Measurements from ENCODE around the gene INPP5F.
"Not testable (repeated sequence)": the region's sequence is repeated elsewhere in the genome, so short reads cannot be mapped to it uniquely, and the experiment has no call there.

Gene INPP5F

DNA sequence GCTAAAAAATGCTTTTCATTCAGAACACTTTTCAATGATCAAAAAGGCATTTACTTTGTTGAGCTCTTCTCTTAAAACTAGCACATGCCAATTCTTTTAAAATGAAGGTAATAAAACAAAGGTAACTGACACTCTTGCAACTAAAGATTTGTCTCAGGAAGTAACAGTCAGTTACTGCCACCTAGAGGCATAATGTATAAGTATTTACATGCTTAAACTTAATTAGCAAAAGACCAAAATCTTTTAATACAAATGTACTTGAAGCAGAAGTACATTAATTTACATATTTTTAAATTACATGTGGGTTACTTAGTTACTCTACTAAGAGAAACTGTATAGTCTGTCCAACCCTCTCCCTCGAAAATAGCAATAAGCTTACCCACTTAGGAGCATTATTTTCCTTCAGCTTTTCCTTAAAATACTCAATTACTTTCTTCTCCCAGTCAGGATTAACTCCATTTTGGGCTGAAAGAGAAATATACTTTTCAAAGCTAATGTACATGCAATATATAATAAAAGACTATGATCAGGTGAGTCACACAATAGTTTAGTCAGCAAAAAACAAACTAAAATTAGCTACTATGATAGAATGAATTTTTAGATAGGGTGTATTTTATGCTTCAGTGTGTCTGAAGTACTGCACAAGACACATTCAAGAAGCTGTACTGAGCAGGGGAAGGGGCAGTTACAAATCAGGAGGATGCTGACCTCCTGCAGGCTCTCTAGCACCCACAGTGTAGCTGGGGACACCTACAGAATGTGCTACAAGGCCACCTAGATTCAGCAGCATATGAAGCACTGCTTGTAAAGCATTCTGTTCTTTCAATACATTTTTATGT lies 133.8 kb downstream of the INPP5F start:
- TF ChIP-seq, protein P1, sequence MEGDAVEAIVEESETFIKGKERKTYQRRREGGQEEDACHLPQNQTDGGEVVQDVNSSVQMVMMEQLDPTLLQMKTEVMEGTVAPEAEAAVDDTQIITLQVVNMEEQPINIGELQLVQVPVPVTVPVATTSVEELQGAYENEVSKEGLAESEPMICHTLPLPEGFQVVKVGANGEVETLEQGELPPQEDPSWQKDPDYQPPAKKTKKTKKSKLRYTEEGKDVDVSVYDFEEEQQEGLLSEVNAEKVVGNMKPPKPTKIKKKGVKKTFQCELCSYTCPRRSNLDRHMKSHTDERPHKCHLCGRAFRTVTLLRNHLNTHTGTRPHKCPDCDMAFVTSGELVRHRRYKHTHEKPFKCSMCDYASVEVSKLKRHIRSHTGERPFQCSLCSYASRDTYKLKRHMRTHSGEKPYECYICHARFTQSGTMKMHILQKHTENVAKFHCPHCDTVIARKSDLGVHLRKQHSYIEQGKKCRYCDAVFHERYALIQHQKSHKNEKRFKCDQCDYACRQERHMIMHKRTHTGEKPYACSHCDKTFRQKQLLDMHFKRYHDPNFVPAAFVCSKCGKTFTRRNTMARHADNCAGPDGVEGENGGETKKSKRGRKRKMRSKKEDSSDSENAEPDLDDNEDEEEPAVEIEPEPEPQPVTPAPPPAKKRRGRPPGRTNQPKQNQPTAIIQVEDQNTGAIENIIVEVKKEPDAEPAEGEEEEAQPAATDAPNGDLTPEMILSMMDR (IDR thresholded peaks at IDR 0.05; ENCODE audit: low read depth, low read length, missing control alignments): peak; percentile 41
- H3K4me3 ChIP-seq (ENCODE audit: low read depth, low read length): no peak overlapping the region
- DNase-seq (ENCODE audit: low read depth): no peak

DNA sequence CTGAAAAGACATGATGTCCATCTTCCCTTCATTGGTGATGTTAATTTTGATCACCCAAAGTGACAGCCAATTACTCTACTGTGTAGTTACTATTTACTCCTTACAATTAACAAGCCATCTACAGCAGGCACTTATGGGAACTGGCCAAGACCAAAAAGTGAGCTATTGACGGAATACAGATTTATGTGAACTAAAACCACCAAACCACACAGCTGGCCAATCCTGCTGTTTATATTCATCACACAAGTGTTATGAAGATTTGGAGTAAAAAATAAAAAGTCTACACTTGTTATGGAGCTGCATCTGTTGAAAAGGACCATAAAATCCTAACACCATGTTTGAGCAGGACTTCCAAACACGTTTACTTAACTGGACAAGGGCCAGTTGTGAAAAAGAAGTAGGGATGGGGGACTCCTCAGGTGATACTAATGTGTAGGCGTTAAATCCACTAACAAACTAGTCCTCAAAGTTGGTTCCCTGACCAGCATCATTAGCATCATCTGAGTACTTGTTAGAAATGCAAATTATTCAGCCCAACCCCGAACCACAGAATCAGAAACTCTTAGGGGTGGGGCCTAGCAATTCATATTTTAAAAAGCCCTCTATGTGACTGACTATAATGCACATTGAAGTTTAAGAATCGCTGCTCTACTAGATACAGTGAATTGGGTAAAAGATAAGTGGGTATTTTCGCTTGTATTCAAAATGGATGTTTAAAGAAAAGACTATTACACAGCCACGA lies 135.2 kb downstream of the INPP5F start:
- TF ChIP-seq, protein P1 (IDR thresholded peaks at IDR 0.05; ENCODE audit: low read depth, low read length, missing control alignments): no peak
- H3K4me3 ChIP-seq (ENCODE audit: low read depth, low read length): no peak overlapping the region
- DNase-seq (ENCODE audit: low read depth): no peak

GRCh38 chr10:119862524-119862923 lies 136.7 kb downstream of the INPP5F start:
- DNase-seq (ENCODE audit: low read depth): no peak
- TF ChIP-seq, protein P1 (IDR thresholded peaks at IDR 0.05; ENCODE audit: low read depth, low read length, missing control alignments): no peak
- no peak overlapping the region for H3K4me3 ChIP-seq (ENCODE audit: low read depth, low read length)

GRCh38 chr10:119863951-119864565 lies 138.2 kb downstream of the INPP5F start:
- no peak overlapping the region for H3K4me3 ChIP-seq (ENCODE audit: low read depth, low read length)
- TF ChIP-seq, protein P1 (IDR thresholded peaks at IDR 0.05; ENCODE audit: low read depth, low read length, missing control alignments): no peak
- no peak for DNase-seq (ENCODE audit: low read depth)

GRCh38 chr10:119865699-119866240 lies 139.9 kb downstream of the INPP5F start:
- H3K4me3 ChIP-seq (ENCODE audit: low read depth, low read length): no peak overlapping the region
- no peak for DNase-seq (ENCODE audit: low read depth)
- TF ChIP-seq, protein P1 (IDR thresholded peaks at IDR 0.05; ENCODE audit: low read depth, low read length, missing control alignments): no peak

- TF ChIP-seq, protein P1 (IDR thresholded peaks at IDR 0.05; ENCODE audit: low read depth, low read length, missing control alignments): no peak
- no peak overlapping the region for H3K4me3 ChIP-seq (ENCODE audit: low read depth, low read length)
- DNase-seq (ENCODE audit: low read depth): no peak
Measured at GRCh38 chr10:119867317-119867716, 141.5 kb downstream of the INPP5F start.

DNA sequence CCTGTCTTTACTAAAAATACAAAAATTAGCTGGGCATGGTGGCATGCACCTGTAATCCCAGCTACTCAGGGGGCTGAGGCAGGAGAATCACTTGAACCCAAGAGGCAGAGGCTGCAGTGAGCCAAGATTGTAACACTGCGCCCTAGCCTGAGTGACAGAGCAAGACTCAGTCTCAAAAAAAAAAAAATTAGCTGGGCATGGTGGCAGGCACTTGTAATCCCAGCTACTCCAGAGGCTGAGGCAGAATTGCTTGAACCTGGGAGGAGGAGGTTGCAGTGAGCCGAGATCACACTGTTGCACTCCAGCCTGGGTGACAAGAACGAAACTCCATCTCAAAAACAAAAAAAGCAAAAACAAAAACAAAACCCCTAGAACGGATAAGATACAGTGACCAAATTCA lies 143.5 kb downstream of the INPP5F start:
- DNase-seq (ENCODE audit: low read depth); H3K4me3 ChIP-seq (ENCODE audit: low read depth, low read length): not testable (repeated sequence)
